ENCODE results near the gene MMS19.
A peak's percentile ranks its signal among the peaks of the same experiment; 100 is the strongest.

MMS19 gene, protein sequence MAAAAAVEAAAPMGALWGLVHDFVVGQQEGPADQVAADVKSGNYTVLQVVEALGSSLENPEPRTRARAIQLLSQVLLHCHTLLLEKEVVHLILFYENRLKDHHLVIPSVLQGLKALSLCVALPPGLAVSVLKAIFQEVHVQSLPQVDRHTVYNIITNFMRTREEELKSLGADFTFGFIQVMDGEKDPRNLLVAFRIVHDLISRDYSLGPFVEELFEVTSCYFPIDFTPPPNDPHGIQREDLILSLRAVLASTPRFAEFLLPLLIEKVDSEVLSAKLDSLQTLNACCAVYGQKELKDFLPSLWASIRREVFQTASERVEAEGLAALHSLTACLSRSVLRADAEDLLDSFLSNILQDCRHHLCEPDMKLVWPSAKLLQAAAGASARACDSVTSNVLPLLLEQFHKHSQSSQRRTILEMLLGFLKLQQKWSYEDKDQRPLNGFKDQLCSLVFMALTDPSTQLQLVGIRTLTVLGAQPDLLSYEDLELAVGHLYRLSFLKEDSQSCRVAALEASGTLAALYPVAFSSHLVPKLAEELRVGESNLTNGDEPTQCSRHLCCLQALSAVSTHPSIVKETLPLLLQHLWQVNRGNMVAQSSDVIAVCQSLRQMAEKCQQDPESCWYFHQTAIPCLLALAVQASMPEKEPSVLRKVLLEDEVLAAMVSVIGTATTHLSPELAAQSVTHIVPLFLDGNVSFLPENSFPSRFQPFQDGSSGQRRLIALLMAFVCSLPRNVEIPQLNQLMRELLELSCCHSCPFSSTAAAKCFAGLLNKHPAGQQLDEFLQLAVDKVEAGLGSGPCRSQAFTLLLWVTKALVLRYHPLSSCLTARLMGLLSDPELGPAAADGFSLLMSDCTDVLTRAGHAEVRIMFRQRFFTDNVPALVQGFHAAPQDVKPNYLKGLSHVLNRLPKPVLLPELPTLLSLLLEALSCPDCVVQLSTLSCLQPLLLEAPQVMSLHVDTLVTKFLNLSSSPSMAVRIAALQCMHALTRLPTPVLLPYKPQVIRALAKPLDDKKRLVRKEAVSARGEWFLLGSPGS

DNA sequence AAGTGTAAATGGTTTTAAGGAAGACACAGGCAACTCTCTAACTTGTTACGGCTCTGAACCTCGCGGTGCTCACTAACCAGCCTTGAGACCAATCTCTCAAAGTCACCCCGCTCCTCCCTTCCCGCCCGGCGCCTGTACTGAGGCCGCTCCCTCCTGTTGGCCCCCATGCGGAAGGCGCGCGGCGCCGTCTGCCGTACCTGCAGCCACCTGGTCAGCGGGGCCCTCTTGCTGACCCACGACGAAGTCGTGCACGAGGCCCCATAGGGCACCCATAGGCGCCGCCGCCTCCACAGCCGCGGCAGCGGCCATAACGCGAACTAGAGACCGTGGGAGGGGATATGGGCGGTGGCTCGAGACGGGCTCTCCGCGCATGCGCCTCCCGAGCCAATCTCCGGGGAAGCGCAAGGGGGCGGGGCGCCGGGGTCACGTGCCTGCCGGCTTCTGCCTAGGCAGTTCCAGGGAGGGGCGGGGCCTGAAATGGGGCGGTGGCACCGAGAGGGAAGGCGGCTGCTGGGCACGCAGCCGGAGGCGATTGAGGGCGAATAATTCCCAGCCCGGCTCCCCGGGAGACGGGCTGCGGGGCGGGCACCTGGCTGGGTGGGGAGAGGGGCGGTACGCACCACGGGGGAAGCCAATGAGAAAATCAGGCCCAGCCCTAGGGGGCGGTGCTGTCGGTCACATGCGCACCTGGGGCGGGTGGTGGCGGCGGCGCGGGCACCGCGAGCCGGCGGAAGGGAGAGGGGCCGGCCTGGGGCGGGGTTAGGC lies at the start of gene MMS19:
TSS of gene MMS19 (minus strand) at position 347 of the 765 bp plus-strand sequence. CDS start at position 309, 38 bp downstream.
- TF ChIP-seq, protein P1, sequence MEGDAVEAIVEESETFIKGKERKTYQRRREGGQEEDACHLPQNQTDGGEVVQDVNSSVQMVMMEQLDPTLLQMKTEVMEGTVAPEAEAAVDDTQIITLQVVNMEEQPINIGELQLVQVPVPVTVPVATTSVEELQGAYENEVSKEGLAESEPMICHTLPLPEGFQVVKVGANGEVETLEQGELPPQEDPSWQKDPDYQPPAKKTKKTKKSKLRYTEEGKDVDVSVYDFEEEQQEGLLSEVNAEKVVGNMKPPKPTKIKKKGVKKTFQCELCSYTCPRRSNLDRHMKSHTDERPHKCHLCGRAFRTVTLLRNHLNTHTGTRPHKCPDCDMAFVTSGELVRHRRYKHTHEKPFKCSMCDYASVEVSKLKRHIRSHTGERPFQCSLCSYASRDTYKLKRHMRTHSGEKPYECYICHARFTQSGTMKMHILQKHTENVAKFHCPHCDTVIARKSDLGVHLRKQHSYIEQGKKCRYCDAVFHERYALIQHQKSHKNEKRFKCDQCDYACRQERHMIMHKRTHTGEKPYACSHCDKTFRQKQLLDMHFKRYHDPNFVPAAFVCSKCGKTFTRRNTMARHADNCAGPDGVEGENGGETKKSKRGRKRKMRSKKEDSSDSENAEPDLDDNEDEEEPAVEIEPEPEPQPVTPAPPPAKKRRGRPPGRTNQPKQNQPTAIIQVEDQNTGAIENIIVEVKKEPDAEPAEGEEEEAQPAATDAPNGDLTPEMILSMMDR (IDR thresholded peaks at IDR 0.05; ENCODE audit: unreplicated experiment in 3 of 3), result no peak

GRCh38 chr10:97547962-97548361 lies 49.7 kb upstream of the MMS19 start:
- TF ChIP-seq, protein P1 (IDR thresholded peaks at IDR 0.05; ENCODE audit: unreplicated experiment in 3 of 3), result no peak

More for the DNA sequence above, at the start of gene MMS19:
- Mint-ChIP-seq H3K27ac (peak within 1 kb of the TSS; percentile 24 to 96 (median 88)), H3K4me1 (peaks cover 40% of the 10 kb centered on the region), H3K36me3 (ENCODE audit: low read depth) (peaks cover 3% of the 10 kb centered on the region), H3K27me3 (ENCODE audit: low read depth) (peaks cover 28% of the 10 kb centered on the region), H3K9me3 (no peaks in the 10 kb centered on the region), H3K4me3 (peak within 1 kb of the TSS; percentile 90 to 99 (median 94))

GRCh38 chr10:97547271-97547600 lies 49.0 kb upstream of the MMS19 start:
- peaks cover 71% of the 10 kb centered on the region for H3K4me1 Mint-ChIP-seq
- no peaks in the 10 kb centered on the region for H3K36me3 Mint-ChIP-seq (ENCODE audit: low read depth)
- no peaks in the 10 kb centered on the region for H3K27me3 Mint-ChIP-seq (ENCODE audit: low read depth)
- peak overlapping the region; percentile 78 to 88 (median 82) for H3K27ac Mint-ChIP-seq
- H3K4me3 Mint-ChIP-seq, result peak overlapping the region in 1 of 3 experiments; percentile 36
- no peaks in the 10 kb centered on the region for H3K9me3 Mint-ChIP-seq
- TF ChIP-seq, protein P1 (IDR thresholded peaks at IDR 0.05; ENCODE audit: unreplicated experiment in 3 of 3), result no peak

More at GRCh38 chr10:97547962-97548361, 49.7 kb upstream of the MMS19 start:
- H3K4me1 Mint-ChIP-seq, result peaks cover 64% of the 10 kb centered on the region
- H3K27ac Mint-ChIP-seq, result peak overlapping the region; percentile 78 to 94 (median 89)
- H3K27me3 Mint-ChIP-seq (ENCODE audit: low read depth), result no peaks in the 10 kb centered on the region
- H3K36me3 Mint-ChIP-seq (ENCODE audit: low read depth), result no peaks in the 10 kb centered on the region
- H3K9me3 Mint-ChIP-seq, result no peaks in the 10 kb centered on the region
- H3K4me3 Mint-ChIP-seq, result no peak overlapping the region

DNA sequence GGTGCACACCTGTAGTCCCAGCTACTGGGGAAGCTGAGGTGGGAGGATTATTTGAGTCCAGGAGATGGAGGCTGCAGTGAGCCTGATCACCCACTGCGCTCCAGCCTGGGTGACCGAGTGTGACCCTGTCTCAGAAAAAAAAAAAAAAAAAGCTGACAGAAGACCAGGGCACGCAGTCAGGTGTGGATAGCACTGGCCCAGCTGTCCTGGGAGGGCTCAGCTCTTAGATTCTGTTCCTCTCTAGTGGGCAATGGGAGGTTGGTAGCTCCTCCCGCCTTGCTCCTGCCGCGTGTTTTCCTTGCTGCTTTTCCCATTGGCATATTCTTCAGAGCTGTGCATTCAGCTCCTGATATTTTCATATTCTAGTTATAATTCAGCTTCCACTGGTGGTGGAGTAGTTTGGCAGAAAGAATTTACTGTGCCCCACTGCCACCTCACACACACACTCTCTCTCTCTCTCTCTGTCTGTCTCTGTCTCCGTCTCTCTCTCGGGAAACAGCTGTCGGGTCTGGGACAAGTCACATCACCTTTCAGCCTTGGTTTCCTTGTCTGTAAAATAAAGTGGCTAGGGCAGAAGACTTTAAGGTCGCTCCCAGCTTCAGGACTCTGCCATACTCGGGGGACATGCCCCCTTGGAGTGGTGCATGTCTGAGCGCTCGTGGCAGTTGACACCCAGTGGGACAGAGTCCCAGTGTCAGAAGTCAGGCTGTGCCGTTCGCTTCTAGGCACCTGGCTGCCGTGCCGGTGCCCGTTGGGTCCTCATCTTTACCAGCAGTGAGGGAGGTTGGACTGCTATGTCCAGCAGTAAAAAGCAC lies 48.4 kb upstream of the MMS19 start:
- Mint-ChIP-seq H3K4me3 (peak overlapping the region in 1 of 3 experiments; percentile 36), H3K27me3 (ENCODE audit: low read depth) (no peaks in the 10 kb centered on the region), H3K27ac (peak overlapping the region; percentile 78 to 88 (median 82)), H3K4me1 (peaks cover 76% of the 10 kb centered on the region), H3K36me3 (ENCODE audit: low read depth) (no peaks in the 10 kb centered on the region), H3K9me3 (no peaks in the 10 kb centered on the region)
- TF ChIP-seq, protein P1 (IDR thresholded peaks at IDR 0.05; ENCODE audit: unreplicated experiment in 3 of 3), result no peak
